Measurements from ENCODE around the gene HEATR1. TPM values are rescaled to one million over a fixed set of nuclear protein-coding genes. Genes with fewer than 3 reads are reported as not detected.
A peak's percentile ranks its signal among the peaks of the same experiment; 100 is the strongest.
"Not testable (repeated sequence)": the region's sequence is repeated elsewhere in the genome, so short reads cannot be mapped to it uniquely, and the experiment has no call there.

Gene HEATR1
- polyA plus RNA-seq, 2 donors: 3.7 to 5.4 TPM

GRCh38 chr1:236604905-236605806, 840 bp upstream of the HEATR1 start:
- H3K27ac ChIP-seq (ENCODE audit: low read depth in 2 of 2, low read length in 1 of 2): peak overlapping the region; percentile 73 to 77
- H3K36me3 ChIP-seq (ENCODE audit: control insufficient read depth in 2 of 2, insufficient read depth in 2 of 2, low read length in 1 of 2): no peaks in the 10 kb centered on the region
- WGBS, 2 donors: 67 to 69% methylated on average over 34 of the region's 34 CpGs
- no peaks in the 10 kb centered on the region for H3K9me3 ChIP-seq (ENCODE audit: control insufficient read depth in 2 of 2, insufficient read depth in 1 of 2, low read depth in 1 of 2, low read length in 1 of 2)
- H3K4me3 ChIP-seq (ENCODE audit: low read depth in 1 of 2, low read length in 2 of 2): peak overlapping the region; percentile 76 to 97
- no peaks in the 10 kb centered on the region for H3K27me3 ChIP-seq (ENCODE audit: control insufficient read depth in 1 of 2, insufficient read depth in 2 of 2, low read length in 2 of 2)
- H3K4me1 ChIP-seq (ENCODE audit: control insufficient read depth in 2 of 2, insufficient read depth in 2 of 2, low read length in 1 of 2): peaks cover 0 to 2% of the 10 kb centered on the region in 2 donors

- Histone ChIP-seq H3K36me3 (ENCODE audit: control insufficient read depth in 2 of 2, insufficient read depth in 2 of 2, low read length in 1 of 2) (no peaks in the 10 kb centered on the region), H3K9me3 (ENCODE audit: control insufficient read depth in 2 of 2, insufficient read depth in 1 of 2, low read depth in 1 of 2, low read length in 1 of 2) (no peaks in the 10 kb centered on the region), H3K4me1 (ENCODE audit: control insufficient read depth in 2 of 2, insufficient read depth in 2 of 2, low read length in 1 of 2) (peaks cover 0 to 2% of the 10 kb centered on the region in 2 donors)
These were observed 2.1 kb downstream of the HEATR1 start for GRCh38 chr1:236602171-236602570.

GRCh38 chr1:236590553-236591150, 13.7 kb downstream of the HEATR1 start:
- no peak overlapping the region for H3K4me3 ChIP-seq (ENCODE audit: low read depth in 1 of 2, low read length in 2 of 2)
- 82 to 88% methylated on average over 2 of the region's 2 CpGs for WGBS, 2 donors
- no peaks in the 10 kb centered on the region for H3K4me1 ChIP-seq (ENCODE audit: control insufficient read depth in 2 of 2, insufficient read depth in 2 of 2, low read length in 1 of 2)
- H3K27ac ChIP-seq (ENCODE audit: low read depth in 2 of 2, low read length in 1 of 2): no peak overlapping the region
- H3K27me3 ChIP-seq (ENCODE audit: control insufficient read depth in 1 of 2, insufficient read depth in 2 of 2, low read length in 2 of 2): no peaks in the 10 kb centered on the region
- H3K9me3 ChIP-seq (ENCODE audit: control insufficient read depth in 2 of 2, insufficient read depth in 1 of 2, low read depth in 1 of 2, low read length in 1 of 2): no peaks in the 10 kb centered on the region
- peaks cover 4% of the 10 kb centered on the region in 2 donors for H3K36me3 ChIP-seq (ENCODE audit: control insufficient read depth in 2 of 2, insufficient read depth in 2 of 2, low read length in 1 of 2)

More at GRCh38 chr1:236602171-236602570, 2.1 kb downstream of the HEATR1 start:
- Histone ChIP-seq H3K27me3 (ENCODE audit: control insufficient read depth in 1 of 2, insufficient read depth in 2 of 2, low read length in 2 of 2) (no peaks in the 10 kb centered on the region), H3K27ac (ENCODE audit: low read depth in 2 of 2, low read length in 1 of 2) (no peak overlapping the region), H3K4me3 (ENCODE audit: low read depth in 1 of 2, low read length in 2 of 2) (no peak overlapping the region)

GRCh38 chr1:236589531-236589930, 14.8 kb downstream of the HEATR1 start:
- Histone ChIP-seq H3K4me3 (ENCODE audit: low read depth in 1 of 2, low read length in 2 of 2) (no peak overlapping the region), H3K36me3 (ENCODE audit: control insufficient read depth in 2 of 2, insufficient read depth in 2 of 2, low read length in 1 of 2) (peaks cover 4% of the 10 kb centered on the region in 2 donors), H3K27me3 (ENCODE audit: control insufficient read depth in 1 of 2, insufficient read depth in 2 of 2, low read length in 2 of 2) (no peaks in the 10 kb centered on the region), H3K4me1 (ENCODE audit: control insufficient read depth in 2 of 2, insufficient read depth in 2 of 2, low read length in 1 of 2) (no peaks in the 10 kb centered on the region), H3K27ac (ENCODE audit: low read depth in 2 of 2, low read length in 1 of 2) (no peak overlapping the region), H3K9me3 (ENCODE audit: control insufficient read depth in 2 of 2, insufficient read depth in 1 of 2, low read depth in 1 of 2, low read length in 1 of 2) (no peaks in the 10 kb centered on the region)
- 88 to 92% methylated on average over 4 of the region's 4 CpGs for WGBS, 2 donors

- Histone ChIP-seq H3K36me3 (ENCODE audit: control insufficient read depth in 2 of 2, insufficient read depth in 2 of 2, low read length in 1 of 2) (peaks cover 6 to 7% of the 10 kb centered on the region in 2 donors), H3K9me3 (ENCODE audit: control insufficient read depth in 2 of 2, insufficient read depth in 1 of 2, low read depth in 1 of 2, low read length in 1 of 2) (no peaks in the 10 kb centered on the region), H3K4me3 (ENCODE audit: low read depth in 1 of 2, low read length in 2 of 2) (no peak overlapping the region), H3K27me3 (ENCODE audit: control insufficient read depth in 1 of 2, insufficient read depth in 2 of 2, low read length in 2 of 2) (no peaks in the 10 kb centered on the region), H3K27ac (ENCODE audit: low read depth in 2 of 2, low read length in 1 of 2) (no peak overlapping the region), H3K4me1 (ENCODE audit: control insufficient read depth in 2 of 2, insufficient read depth in 2 of 2, low read length in 1 of 2) (no peaks in the 10 kb centered on the region)
- 86 to 88% methylated on average over 2 of the region's 2 CpGs for WGBS, 2 donors
These were observed 22.8 kb downstream of the HEATR1 start for GRCh38 chr1:236581528-236581927.

GRCh38 chr1:236580404-236580803, 23.9 kb downstream of the HEATR1 start:
- 92 to 94% methylated on average over 3 of the region's 3 CpGs for WGBS, 2 donors
- H3K27me3 ChIP-seq (ENCODE audit: control insufficient read depth in 1 of 2, insufficient read depth in 2 of 2, low read length in 2 of 2); H3K27ac ChIP-seq (ENCODE audit: low read depth in 2 of 2, low read length in 1 of 2); H3K4me1 ChIP-seq (ENCODE audit: control insufficient read depth in 2 of 2, insufficient read depth in 2 of 2, low read length in 1 of 2); H3K9me3 ChIP-seq (ENCODE audit: control insufficient read depth in 2 of 2, insufficient read depth in 1 of 2, low read depth in 1 of 2, low read length in 1 of 2); H3K36me3 ChIP-seq (ENCODE audit: control insufficient read depth in 2 of 2, insufficient read depth in 2 of 2, low read length in 1 of 2); H3K4me3 ChIP-seq (ENCODE audit: low read depth in 1 of 2, low read length in 2 of 2): not testable (repeated sequence)

- Histone ChIP-seq H3K4me1 (ENCODE audit: control insufficient read depth in 2 of 2, insufficient read depth in 2 of 2, low read length in 1 of 2) (no peaks in the 10 kb centered on the region), H3K9me3 (ENCODE audit: control insufficient read depth in 2 of 2, insufficient read depth in 1 of 2, low read depth in 1 of 2, low read length in 1 of 2) (no peaks in the 10 kb centered on the region), H3K27ac (ENCODE audit: low read depth in 2 of 2, low read length in 1 of 2) (no peak overlapping the region), H3K4me3 (ENCODE audit: low read depth in 1 of 2, low read length in 2 of 2) (no peak overlapping the region), H3K27me3 (ENCODE audit: control insufficient read depth in 1 of 2, insufficient read depth in 2 of 2, low read length in 2 of 2) (no peaks in the 10 kb centered on the region), H3K36me3 (ENCODE audit: control insufficient read depth in 2 of 2, insufficient read depth in 2 of 2, low read length in 1 of 2) (peaks cover 9 to 12% of the 10 kb centered on the region in 2 donors)
- WGBS, 2 donors: 95 to 97% methylated on average over 3 of the region's 3 CpGs
These were observed 25.7 kb downstream of the HEATR1 start for GRCh38 chr1:236578661-236579060.

GRCh38 chr1:236577041-236577440, 27.3 kb downstream of the HEATR1 start:
- H3K9me3 ChIP-seq (ENCODE audit: control insufficient read depth in 2 of 2, insufficient read depth in 1 of 2, low read depth in 1 of 2, low read length in 1 of 2); H3K4me1 ChIP-seq (ENCODE audit: control insufficient read depth in 2 of 2, insufficient read depth in 2 of 2, low read length in 1 of 2); H3K4me3 ChIP-seq (ENCODE audit: low read depth in 1 of 2, low read length in 2 of 2); H3K27me3 ChIP-seq (ENCODE audit: control insufficient read depth in 1 of 2, insufficient read depth in 2 of 2, low read length in 2 of 2); H3K27ac ChIP-seq (ENCODE audit: low read depth in 2 of 2, low read length in 1 of 2): not testable (repeated sequence)
- peaks cover 6 to 12% of the 10 kb centered on the region in 2 donors for H3K36me3 ChIP-seq (ENCODE audit: control insufficient read depth in 2 of 2, insufficient read depth in 2 of 2, low read length in 1 of 2)
- 91 to 92% methylated on average over 7 of the region's 7 CpGs for WGBS, 2 donors

GRCh38 chr1:236576004-236576403, 28.3 kb downstream of the HEATR1 start:
- H3K36me3 ChIP-seq (ENCODE audit: control insufficient read depth in 2 of 2, insufficient read depth in 2 of 2, low read length in 1 of 2): peaks cover 3 to 12% of the 10 kb centered on the region in 2 donors
- H3K9me3 ChIP-seq (ENCODE audit: control insufficient read depth in 2 of 2, insufficient read depth in 1 of 2, low read depth in 1 of 2, low read length in 1 of 2): no peaks in the 10 kb centered on the region
- 71% methylated on average over 2 of the region's 2 CpGs for WGBS, 2 donors
- no peak overlapping the region for H3K4me3 ChIP-seq (ENCODE audit: low read depth in 1 of 2, low read length in 2 of 2)
- H3K27ac ChIP-seq (ENCODE audit: low read depth in 2 of 2, low read length in 1 of 2): no peak overlapping the region
- no peaks in the 10 kb centered on the region for H3K4me1 ChIP-seq (ENCODE audit: control insufficient read depth in 2 of 2, insufficient read depth in 2 of 2, low read length in 1 of 2)
- H3K27me3 ChIP-seq (ENCODE audit: control insufficient read depth in 1 of 2, insufficient read depth in 2 of 2, low read length in 2 of 2): no peaks in the 10 kb centered on the region
